Stimulated activated CD4-positive, alpha-beta T cell treated with anti-CD3 and anti-CD28 coated beads, Interleukin-1b, Interleukin-23, amount 100 ng/mL, for 48 hours (primary cell): Measurements from ENCODE around the gene ONECUT1.

Experiments used
- DNase-seq: peaks from one replicate; pipeline ENCODE4 v3.0.0-alpha.2; 2020

ONECUT1 gene

DNA sequence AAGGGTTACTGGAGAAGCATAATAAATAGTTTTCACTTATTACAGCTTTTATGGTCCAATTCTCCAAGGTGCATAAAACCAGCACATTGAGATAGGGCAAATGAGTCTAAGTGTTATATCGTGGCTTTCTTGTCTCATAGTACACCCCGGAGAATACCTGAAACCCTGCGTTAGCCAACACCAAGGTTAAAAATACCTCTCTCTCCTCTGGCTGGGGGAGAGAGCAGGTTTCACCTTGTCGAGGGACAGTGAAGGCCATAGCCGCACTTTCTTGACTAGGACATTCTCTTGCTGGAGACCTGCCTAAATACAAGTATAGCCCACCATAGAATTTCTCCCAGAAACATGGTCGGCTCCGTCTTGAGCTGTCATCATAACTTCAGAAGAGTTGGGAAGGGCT lies 59.5 kb downstream of the ONECUT1 start:
- DNase-seq, result no peak

- peak; percentile 33 for DNase-seq
Measured at GRCh38 chr15:52730173-52730572, 60.0 kb downstream of the ONECUT1 start.

GRCh38 chr15:52728899-52729298 lies 61.2 kb downstream of the ONECUT1 start:
- no peak for DNase-seq

DNA sequence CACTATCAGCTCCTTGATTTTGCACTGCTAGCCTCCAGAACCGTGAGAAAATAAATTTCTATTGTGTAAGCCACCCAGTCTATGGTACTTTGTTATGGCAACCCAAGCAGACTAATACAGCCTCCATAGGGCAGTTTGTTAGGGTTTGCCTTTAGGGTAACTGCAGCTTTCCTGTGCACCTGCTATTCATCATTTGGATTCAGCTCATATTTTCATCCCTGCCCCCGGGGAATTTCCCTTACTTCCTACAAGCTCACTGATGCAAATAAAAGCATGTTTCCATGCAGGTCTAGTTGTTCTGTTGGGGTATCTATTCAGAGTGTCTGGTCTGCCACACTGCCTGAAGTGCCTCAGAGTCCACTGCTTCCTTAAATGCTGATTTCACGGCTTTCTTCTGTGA lies 62.3 kb downstream of the ONECUT1 start:
- no peak for DNase-seq

DNA sequence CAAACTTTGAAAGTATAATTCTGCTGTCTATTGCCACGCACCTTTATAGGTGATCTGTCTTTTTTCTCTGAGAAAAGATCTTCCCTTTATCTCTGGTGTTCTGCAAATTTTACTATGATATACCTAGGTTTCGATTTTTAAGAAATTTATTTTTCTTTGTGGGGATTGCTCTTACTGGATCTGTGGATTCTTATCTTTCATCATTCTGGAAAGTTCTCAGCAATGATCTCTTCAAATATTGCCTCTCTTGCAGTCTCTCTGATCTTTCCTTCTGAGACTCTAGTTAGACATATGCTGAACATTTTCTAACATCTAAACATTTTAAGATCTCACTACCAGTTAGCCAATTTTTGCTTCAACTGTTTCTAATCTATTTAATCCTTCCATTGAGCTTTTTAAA lies 63.9 kb downstream of the ONECUT1 start:
- no peak for DNase-seq

DNA sequence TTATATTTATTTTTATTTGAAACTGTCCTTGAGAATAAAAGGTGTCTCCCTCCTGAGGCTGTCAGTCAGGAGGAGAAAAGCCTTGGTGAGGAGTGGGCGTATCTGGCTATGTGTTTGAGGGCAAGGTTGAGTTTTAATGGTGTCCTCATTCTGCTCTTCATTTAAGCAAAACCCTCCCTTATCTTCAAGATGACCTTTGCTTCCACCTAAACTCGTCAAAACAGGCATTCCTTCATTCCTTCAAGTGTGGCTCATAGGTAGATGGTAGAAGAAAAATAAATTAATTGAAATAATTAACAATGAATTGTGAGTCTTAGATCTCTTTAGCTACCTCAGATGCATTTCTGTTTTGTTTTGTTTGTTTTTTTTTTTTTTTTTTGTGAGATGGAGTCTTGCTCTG lies 71.6 kb downstream of the ONECUT1 start:
- DNase-seq, result no peak

DNA sequence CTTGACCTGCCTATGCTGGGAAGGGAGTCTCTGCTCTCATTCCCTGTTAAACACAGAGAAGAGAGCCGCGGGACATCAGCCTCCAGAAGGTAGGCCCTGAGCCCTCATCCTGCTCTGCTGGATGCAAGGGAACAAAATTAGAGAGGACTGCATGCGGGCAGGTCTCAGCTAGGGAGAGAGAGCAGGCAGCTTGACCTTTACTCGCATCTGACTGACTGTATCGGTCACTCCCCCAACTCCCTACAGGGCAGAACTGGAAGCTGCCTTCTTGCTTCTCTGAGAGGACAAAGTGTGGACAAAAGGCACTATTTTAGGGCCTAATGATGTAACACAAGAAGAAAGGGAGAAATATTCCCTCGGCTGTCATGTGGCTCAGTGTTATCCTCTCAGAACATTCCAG lies 72.2 kb downstream of the ONECUT1 start:
- no peak for DNase-seq

DNA sequence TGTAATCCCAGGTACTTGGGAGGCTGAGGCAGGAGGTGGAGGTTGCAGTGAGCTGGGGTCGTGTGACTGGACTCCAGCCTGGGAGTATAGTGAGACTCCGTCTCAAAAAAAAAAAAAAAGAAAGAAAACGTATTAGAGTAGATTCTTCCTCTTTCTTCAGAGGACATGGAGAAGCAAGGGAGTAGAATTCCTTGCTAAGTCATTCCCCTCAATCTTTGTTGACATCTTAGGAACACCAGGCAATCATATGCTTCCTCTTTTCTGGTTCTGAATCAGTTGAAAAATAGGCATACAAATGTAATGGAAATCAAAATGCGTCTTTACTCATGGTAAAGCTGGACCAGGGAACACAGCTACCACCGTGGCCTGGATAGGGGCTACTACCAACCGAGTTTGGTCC lies 72.7 kb downstream of the ONECUT1 start:
- DNase-seq, result no peak

GRCh38 chr15:52716536-52716935 lies 73.6 kb downstream of the ONECUT1 start:
- DNase-seq, result no peak

DNA sequence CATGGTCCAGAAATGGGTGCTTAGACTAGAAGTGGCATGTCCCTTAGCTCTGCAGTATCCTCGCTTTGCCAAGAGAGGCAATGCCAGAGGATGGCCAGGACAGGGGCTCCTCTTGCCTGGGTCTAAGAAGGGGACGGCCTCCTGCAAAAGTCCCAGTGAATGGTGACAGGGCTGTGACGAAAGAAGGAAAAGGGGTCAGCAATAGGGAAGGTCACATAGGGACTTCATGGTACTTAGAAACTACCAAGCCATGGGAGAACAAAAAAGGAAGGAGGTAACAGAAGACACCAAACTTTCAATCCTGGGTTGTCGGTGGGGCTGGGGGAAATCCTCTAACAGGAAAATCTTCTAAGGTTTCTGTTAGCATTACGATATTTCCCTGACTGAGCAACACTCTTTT lies 74.7 kb downstream of the ONECUT1 start:
- DNase-seq, result no peak

DNA sequence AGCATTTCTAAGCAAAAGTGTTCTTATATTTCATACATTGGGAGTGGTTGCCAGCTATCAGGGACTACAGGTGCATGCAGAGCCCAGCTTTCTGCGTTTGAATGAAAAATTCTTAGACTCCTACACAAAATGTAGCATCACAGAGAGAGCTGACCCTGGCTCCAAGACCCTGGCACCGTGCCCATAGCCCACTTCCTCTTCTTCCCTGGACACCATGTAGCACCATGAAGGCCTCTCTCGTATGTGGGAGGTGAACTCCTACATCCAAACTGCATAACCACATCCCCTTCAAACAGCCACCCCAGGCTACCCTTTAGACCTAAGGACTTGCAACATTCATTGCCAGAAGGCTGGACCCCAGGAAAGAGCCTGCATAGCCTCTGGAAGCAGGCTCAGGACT lies 75.2 kb downstream of the ONECUT1 start:
- DNase-seq, result no peak

- DNase-seq, result no peak
Measured at GRCh38 chr15:52710708-52711389, 79.3 kb downstream of the ONECUT1 start.

DNA sequence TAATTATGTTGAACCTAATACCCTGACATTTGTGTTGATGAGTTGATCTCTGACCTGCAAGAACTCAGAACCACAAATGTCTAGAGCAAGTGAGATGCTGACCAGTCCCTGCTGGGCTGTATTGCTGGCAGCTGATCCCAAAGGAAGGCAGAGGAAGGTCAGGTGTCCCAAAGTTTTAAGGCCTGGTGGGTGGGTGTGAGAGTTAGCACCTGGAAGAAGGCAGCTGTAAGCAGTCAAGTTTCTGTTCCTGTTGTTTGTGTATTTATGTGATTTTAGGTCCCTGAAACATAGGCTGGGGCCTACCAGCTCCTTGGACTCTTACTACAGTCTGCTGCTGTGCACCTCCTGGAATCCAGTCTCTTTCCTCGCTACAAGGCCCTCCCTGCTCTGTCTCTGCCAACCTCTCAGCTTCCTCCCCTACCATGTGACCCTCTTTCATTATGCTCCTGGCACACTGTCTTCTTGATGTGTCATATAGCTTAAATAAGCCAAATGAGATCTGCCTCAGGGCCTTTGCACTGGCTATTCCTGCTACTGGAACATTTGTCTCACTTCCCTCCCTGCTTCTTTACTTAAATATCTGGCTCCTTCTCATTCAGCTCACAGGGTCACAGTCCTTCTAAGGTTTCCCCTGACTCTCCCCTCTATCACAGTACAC lies 80.0 kb downstream of the ONECUT1 start:
- no peak for DNase-seq

DNA sequence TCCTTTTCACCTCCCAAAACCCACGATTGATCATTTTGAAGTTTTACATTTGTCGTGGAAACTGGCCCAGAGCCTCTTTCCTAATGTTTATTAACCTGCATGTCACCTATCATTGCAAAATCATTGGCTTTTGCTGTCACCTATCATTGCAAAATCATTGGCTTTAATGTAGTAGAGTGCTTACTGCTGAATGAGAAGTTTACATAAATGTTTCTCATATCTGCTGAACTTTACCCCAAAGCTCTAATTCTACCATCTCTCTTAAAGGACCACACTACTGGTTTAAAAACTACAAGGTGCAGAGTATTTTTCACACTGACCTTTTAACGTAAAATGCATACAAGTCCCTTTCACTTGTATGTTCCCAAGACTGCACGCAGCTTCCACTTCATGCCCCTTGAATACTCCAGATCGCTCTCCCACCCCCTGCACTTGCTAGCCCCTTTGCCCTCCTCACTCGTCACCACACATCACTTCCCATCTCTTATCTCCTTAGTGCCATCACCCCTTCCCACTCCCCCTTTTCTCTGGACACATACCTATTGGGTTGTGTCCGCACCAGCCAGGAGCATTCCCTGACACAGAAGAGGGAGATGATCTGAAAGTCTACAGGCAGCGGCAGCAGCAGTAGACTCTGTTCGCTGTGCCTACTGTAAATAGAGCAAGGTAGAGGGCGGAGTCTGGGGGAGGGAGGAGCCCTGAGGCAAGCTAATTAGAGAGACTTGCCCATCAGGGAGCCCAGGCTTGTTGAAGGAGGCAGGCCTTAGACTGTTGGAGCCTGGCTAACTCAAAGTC lies 80.8 kb downstream of the ONECUT1 start:
- no peak for DNase-seq
